Medulla oblongata (tissue), 1 donor: ENCODE results near the gene KCNK10.
A peak's percentile ranks its signal among the peaks of the same experiment; 100 is the strongest.

Source experiments
- DNase-seq: peaks from one replicate; pipeline ENCODE4 v3.0.0-alpha.2; 2015; ENCODE audit errors: extremely low spot score

The KCNK10 gene

GRCh38 chr14:88323086-88323522 lies at the start of gene KCNK10:
TSS of gene KCNK10 (minus strand) at chr14:88323269. CDS start at chr14:88322798, 471 bp downstream.
- no peak for DNase-seq

GRCh38 chr14:88369496-88369895 lies 46.4 kb upstream of the KCNK10 start:
- no peak for DNase-seq

- DNase-seq, result no peak
Measured at GRCh38 chr14:88364710-88365413, 41.8 kb upstream of the KCNK10 start.

- no peak for DNase-seq
Measured at GRCh38 chr14:88363644-88364043, 40.6 kb upstream of the KCNK10 start.

- peak; percentile 70 for DNase-seq
Measured at GRCh38 chr14:88359500-88359899, 36.4 kb upstream of the KCNK10 start.

- DNase-seq, result no peak
Measured at GRCh38 chr14:88354358-88354757, 31.3 kb upstream of the KCNK10 start.

- no peak for DNase-seq
Measured at GRCh38 chr14:88352698-88353097, 29.6 kb upstream of the KCNK10 start.

- DNase-seq, result peak; percentile 75
Measured at GRCh38 chr14:88351966-88352691, 29.1 kb upstream of the KCNK10 start.

GRCh38 chr14:88348546-88348945 lies 25.5 kb upstream of the KCNK10 start:
- DNase-seq, result no peak

GRCh38 chr14:88346048-88346639 lies 23.1 kb upstream of the KCNK10 start:
- DNase-seq, result no peak

GRCh38 chr14:88342980-88343379 lies 19.9 kb upstream of the KCNK10 start:
- DNase-seq, result no peak

- no peak for DNase-seq
Measured at GRCh38 chr14:88340357-88340756, 17.3 kb upstream of the KCNK10 start.

GRCh38 chr14:88333036-88333435 lies 10.0 kb upstream of the KCNK10 start:
- no peak for DNase-seq

GRCh38 chr14:88327497-88327896 lies 4.4 kb upstream of the KCNK10 start:
- no peak for DNase-seq

GRCh38 chr14:88326352-88327103 lies 3.5 kb upstream of the KCNK10 start:
- no peak for DNase-seq

GRCh38 chr14:88325883-88326282 lies 2.8 kb upstream of the KCNK10 start:
- no peak for DNase-seq

GRCh38 chr14:88324930-88325329 lies 1.9 kb upstream of the KCNK10 start:
- DNase-seq, result no peak

GRCh38 chr14:88324491-88324890 lies 1.4 kb upstream of the KCNK10 start:
- no peak for DNase-seq

GRCh38 chr14:88323523-88324199 lies 592 bp upstream of the KCNK10 start:
- DNase-seq, result no peak

- DNase-seq, result no peak
Measured at GRCh38 chr14:88322504-88323085, 474 bp downstream of the KCNK10 start.
